IPS-11a (cell line): ENCODE data around the gene PAX9.

Source experiments
- H3K4me3 ChIP-seq: one replicate; pipeline ENCODE4 v1.5.1; 2013; ENCODE audit warnings: low read depth, low read length, control low read depth

The PAX9 gene

GRCh38 chr14:36726128-36726527 lies 64.5 kb downstream of the PAX9 start:
- H3K4me3 ChIP-seq = no peak overlapping the region
